ENCODE measurements around the gene SETD1B.

The SETD1B gene

DNA sequence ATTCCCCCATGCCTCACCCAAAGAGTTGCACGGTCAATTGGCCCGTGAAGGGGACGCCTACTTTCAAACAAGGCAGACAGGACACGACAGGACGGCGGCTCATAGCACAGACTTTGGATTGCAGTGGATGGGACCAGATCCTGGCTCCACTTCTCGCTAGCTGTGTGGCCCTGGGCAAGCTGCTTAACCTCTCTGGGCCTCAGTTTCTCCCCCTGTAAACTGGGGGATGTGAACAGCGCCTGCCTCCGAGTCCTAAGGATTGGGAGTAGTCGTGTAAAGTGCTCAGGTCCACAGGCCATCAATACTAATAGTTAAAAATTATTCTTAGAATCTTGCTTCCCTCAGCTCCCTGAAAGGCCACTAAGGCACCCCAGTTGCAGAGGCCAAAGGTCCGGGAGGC is 23.4 kb upstream of the SETD1B start:
- Histone ChIP-seq H3K4me1 (ENCODE audit: insufficient read depth, low read length, severe bottlenecking) (peaks cover 39% of the 10 kb centered on the region), H2AFZ (ENCODE audit: low read length) (no peak overlapping the region), H3K9me2 (ENCODE audit: low read depth, low read length) (no peaks in the 10 kb centered on the region), H3K9ac (ENCODE audit: low read length) (no peak overlapping the region), H3K79me2 (ENCODE audit: insufficient read depth, low read length) (no peaks in the 10 kb centered on the region), H3K4me2 (ENCODE audit: low read length) (no peak overlapping the region), H3K36me3 (ENCODE audit: insufficient read depth, low read length) (peaks cover 21% of the 10 kb centered on the region; the same call in 1 of the 2 replicates), H3K9me3 (ENCODE audit: low read length) (no peaks in the 10 kb centered on the region), H3K4me3 (ENCODE audit: low read depth, low read length, poor library complexity, severe bottlenecking) (no peak overlapping the region), H3F3A (ENCODE audit: insufficient read depth, low read length) (no peaks in the 10 kb centered on the region), H3K27ac (ENCODE audit: low read depth, low read length, poor library complexity, severe bottlenecking) (no peak overlapping the region), H3K27me3 (ENCODE audit: insufficient read depth, low read length) (no peaks in the 10 kb centered on the region), H4K20me1 (ENCODE audit: insufficient read depth, low read length) (no peaks in the 10 kb centered on the region)
- TF ChIP-seq EZH2 (IDR thresholded peaks at IDR 0.05; ENCODE audit: borderline replicate concordance, low read length): no peak
- TF ChIP-seq, protein P1, sequence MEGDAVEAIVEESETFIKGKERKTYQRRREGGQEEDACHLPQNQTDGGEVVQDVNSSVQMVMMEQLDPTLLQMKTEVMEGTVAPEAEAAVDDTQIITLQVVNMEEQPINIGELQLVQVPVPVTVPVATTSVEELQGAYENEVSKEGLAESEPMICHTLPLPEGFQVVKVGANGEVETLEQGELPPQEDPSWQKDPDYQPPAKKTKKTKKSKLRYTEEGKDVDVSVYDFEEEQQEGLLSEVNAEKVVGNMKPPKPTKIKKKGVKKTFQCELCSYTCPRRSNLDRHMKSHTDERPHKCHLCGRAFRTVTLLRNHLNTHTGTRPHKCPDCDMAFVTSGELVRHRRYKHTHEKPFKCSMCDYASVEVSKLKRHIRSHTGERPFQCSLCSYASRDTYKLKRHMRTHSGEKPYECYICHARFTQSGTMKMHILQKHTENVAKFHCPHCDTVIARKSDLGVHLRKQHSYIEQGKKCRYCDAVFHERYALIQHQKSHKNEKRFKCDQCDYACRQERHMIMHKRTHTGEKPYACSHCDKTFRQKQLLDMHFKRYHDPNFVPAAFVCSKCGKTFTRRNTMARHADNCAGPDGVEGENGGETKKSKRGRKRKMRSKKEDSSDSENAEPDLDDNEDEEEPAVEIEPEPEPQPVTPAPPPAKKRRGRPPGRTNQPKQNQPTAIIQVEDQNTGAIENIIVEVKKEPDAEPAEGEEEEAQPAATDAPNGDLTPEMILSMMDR (IDR thresholded peaks at IDR 0.05; ENCODE audit: low read length): no peak

DNA sequence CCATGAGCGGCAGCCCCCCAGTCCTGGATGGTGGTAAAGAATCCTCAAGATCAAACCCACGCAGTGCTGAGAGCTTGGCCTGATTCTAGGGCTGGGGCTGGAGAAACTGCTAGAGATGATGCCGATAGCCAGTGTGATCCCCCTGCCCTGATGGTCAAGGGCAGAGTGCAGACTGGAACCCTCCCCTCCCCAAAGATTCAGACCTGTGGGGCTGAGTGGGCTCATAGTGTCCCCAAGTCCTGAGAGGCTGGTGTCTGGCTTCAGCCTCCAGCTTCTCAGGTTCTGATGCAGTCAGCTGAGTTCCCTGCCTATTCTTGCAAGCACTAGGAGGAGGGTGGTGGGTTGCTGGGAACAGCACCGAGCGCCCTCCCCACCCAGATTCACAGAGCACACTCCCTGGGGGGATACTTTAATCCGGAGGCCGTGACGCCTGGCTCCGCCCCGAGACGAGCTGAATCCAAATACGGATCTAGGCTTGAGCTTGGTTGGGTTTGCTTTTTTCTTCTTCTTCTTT is 22.3 kb upstream of the SETD1B start:
- H3K9me3 ChIP-seq (ENCODE audit: low read length): no peaks in the 10 kb centered on the region
- H3K27ac ChIP-seq (ENCODE audit: low read depth, low read length, poor library complexity, severe bottlenecking): peak overlapping the region; percentile 78
- peak overlapping the region; percentile 16; the same call in 1 of the 2 replicates for H3K9ac ChIP-seq (ENCODE audit: low read length)
- H3K27me3 ChIP-seq (ENCODE audit: insufficient read depth, low read length): no peaks in the 10 kb centered on the region
- H3K36me3 ChIP-seq (ENCODE audit: insufficient read depth, low read length): peaks cover 21% of the 10 kb centered on the region; the same call in 1 of the 2 replicates
- H3K4me2 ChIP-seq (ENCODE audit: low read length): peak overlapping the region; percentile 23
- H3K4me1 ChIP-seq (ENCODE audit: insufficient read depth, low read length, severe bottlenecking): peaks cover 32% of the 10 kb centered on the region
- H3K9me2 ChIP-seq (ENCODE audit: low read depth, low read length): no peaks in the 10 kb centered on the region
- H2AFZ ChIP-seq (ENCODE audit: low read length): no peak overlapping the region
- TF ChIP-seq EZH2 (IDR thresholded peaks at IDR 0.05; ENCODE audit: borderline replicate concordance, low read length): no peak
- TF ChIP-seq, protein P1 (IDR thresholded peaks at IDR 0.05; ENCODE audit: low read length): no peak
- H4K20me1 ChIP-seq (ENCODE audit: insufficient read depth, low read length): no peaks in the 10 kb centered on the region
- no peaks in the 10 kb centered on the region for H3K79me2 ChIP-seq (ENCODE audit: insufficient read depth, low read length)
- H3F3A ChIP-seq (ENCODE audit: insufficient read depth, low read length): no peaks in the 10 kb centered on the region
- no peak overlapping the region for H3K4me3 ChIP-seq (ENCODE audit: low read depth, low read length, poor library complexity, severe bottlenecking)

- no peak overlapping the region for H3K4me3 ChIP-seq (ENCODE audit: low read depth, low read length, poor library complexity, severe bottlenecking)
- no peaks in the 10 kb centered on the region for H3K9me2 ChIP-seq (ENCODE audit: low read depth, low read length)
- no peaks in the 10 kb centered on the region for H3F3A ChIP-seq (ENCODE audit: insufficient read depth, low read length)
- H3K27ac ChIP-seq (ENCODE audit: low read depth, low read length, poor library complexity, severe bottlenecking): peak overlapping the region; percentile 78
- H2AFZ ChIP-seq (ENCODE audit: low read length): no peak overlapping the region
- H3K36me3 ChIP-seq (ENCODE audit: insufficient read depth, low read length): peaks cover 26% of the 10 kb centered on the region; the same call in 1 of the 2 replicates
- no peaks in the 10 kb centered on the region for H3K9me3 ChIP-seq (ENCODE audit: low read length)
- peaks cover 39% of the 10 kb centered on the region for H3K4me1 ChIP-seq (ENCODE audit: insufficient read depth, low read length, severe bottlenecking)
- H4K20me1 ChIP-seq (ENCODE audit: insufficient read depth, low read length): no peaks in the 10 kb centered on the region
- TF ChIP-seq, protein P1 (IDR thresholded peaks at IDR 0.05; ENCODE audit: low read length): no peak
- TF ChIP-seq EZH2 (IDR thresholded peaks at IDR 0.05; ENCODE audit: borderline replicate concordance, low read length): no peak
- H3K27me3 ChIP-seq (ENCODE audit: insufficient read depth, low read length): no peaks in the 10 kb centered on the region
- H3K4me2 ChIP-seq (ENCODE audit: low read length): peak overlapping the region; percentile 23
- peak overlapping the region; percentile 20; the same call in 1 of the 2 replicates for H3K9ac ChIP-seq (ENCODE audit: low read length)
- H3K79me2 ChIP-seq (ENCODE audit: insufficient read depth, low read length): no peaks in the 10 kb centered on the region
These were observed 21.5 kb upstream of the SETD1B start for GRCh38 chr12:121781998-121782979.

All from OCI-LY1 (cell line).